ENCODE measurements around the gene PERP. TPM values are rescaled to one million over a fixed set of nuclear protein-coding genes. Genes with fewer than 3 reads are reported as not detected.
A peak's percentile ranks its signal among the peaks of the same experiment; 100 is the strongest.

The PERP gene
- total RNA-seq, 1 experiment from 2014 or later: 348 TPM

DNA sequence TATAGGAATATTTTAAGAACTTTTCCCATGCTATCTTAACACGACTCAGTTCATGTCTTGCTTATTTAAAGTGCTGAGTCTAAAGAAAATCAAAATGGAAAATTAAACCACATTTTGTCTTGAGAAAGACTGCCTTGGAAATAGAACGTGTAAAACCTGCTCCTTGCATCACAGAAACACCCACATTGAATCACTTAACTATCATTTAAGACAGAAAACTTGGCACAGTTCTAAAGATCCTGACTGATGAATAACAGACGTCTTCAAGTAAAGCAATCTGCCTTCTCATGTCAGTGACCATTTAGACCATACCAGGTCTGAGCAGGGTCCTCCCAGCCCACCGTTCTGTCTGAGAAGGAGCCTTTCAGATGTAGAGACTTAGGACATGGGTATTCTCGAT, 7.4 kb downstream of the PERP start:
- Histone ChIP-seq H3K9me3 (ENCODE audit: control insufficient read depth, insufficient read depth, low read depth, low read length) (peaks cover 7% of the 10 kb centered on the region; the same call in 1 of the 2 replicates), H3K36me3 (ENCODE audit: control insufficient read depth, insufficient read depth, low read length) (peaks cover 31% of the 10 kb centered on the region), H3K4me3 (ENCODE audit: low read depth in 2 of 2, low read length in 2 of 2) (no peak overlapping the region), H3K4me1 (ENCODE audit: control insufficient read depth, insufficient read depth, low read length) (peaks cover 51% of the 10 kb centered on the region), H3K27ac (ENCODE audit: low read length) (peak overlapping the region; percentile 71), H3K27me3 (ENCODE audit: control insufficient read depth, insufficient read depth, low read length) (no peaks in the 10 kb centered on the region)
- TF ChIP-seq, protein P1, sequence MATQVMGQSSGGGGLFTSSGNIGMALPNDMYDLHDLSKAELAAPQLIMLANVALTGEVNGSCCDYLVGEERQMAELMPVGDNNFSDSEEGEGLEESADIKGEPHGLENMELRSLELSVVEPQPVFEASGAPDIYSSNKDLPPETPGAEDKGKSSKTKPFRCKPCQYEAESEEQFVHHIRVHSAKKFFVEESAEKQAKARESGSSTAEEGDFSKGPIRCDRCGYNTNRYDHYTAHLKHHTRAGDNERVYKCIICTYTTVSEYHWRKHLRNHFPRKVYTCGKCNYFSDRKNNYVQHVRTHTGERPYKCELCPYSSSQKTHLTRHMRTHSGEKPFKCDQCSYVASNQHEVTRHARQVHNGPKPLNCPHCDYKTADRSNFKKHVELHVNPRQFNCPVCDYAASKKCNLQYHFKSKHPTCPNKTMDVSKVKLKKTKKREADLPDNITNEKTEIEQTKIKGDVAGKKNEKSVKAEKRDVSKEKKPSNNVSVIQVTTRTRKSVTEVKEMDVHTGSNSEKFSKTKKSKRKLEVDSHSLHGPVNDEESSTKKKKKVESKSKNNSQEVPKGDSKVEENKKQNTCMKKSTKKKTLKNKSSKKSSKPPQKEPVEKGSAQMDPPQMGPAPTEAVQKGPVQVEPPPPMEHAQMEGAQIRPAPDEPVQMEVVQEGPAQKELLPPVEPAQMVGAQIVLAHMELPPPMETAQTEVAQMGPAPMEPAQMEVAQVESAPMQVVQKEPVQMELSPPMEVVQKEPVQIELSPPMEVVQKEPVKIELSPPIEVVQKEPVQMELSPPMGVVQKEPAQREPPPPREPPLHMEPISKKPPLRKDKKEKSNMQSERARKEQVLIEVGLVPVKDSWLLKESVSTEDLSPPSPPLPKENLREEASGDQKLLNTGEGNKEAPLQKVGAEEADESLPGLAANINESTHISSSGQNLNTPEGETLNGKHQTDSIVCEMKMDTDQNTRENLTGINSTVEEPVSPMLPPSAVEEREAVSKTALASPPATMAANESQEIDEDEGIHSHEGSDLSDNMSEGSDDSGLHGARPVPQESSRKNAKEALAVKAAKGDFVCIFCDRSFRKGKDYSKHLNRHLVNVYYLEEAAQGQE (IDR thresholded peaks at IDR 0.05; ENCODE audit: insufficient read depth in 1 of 2, low read depth in 2 of 2, low read length in 1 of 2): no peak
- TF ChIP-seq, protein P2, sequence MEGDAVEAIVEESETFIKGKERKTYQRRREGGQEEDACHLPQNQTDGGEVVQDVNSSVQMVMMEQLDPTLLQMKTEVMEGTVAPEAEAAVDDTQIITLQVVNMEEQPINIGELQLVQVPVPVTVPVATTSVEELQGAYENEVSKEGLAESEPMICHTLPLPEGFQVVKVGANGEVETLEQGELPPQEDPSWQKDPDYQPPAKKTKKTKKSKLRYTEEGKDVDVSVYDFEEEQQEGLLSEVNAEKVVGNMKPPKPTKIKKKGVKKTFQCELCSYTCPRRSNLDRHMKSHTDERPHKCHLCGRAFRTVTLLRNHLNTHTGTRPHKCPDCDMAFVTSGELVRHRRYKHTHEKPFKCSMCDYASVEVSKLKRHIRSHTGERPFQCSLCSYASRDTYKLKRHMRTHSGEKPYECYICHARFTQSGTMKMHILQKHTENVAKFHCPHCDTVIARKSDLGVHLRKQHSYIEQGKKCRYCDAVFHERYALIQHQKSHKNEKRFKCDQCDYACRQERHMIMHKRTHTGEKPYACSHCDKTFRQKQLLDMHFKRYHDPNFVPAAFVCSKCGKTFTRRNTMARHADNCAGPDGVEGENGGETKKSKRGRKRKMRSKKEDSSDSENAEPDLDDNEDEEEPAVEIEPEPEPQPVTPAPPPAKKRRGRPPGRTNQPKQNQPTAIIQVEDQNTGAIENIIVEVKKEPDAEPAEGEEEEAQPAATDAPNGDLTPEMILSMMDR (IDR thresholded peaks at IDR 0.05): no peak
- TF ChIP-seq SIN3A (IDR thresholded peaks at IDR 0.05; ENCODE audit: borderline replicate concordance, insufficient read depth, low read depth, low read length) (no peak), POLR2AphosphoS5 (IDR thresholded peaks at IDR 0.05; ENCODE audit: low read depth, low read length) (no peak), TCF7L2 (IDR thresholded peaks at IDR 0.05; ENCODE audit: low read depth, low read length) (no peak)
- BruUV-seq (replicated peaks): no TSS peak
- ATAC-seq (no peak), DNase-seq (ENCODE audit: low read depth, low spot score) (no peak)
- ChIA-PET POLR2A (no interaction called here), CTCF (no interaction called here)
- intact Hi-C loops (cut with micrococcal nuclease; ENCODE audit: unreplicated experiment) (no loop called here), in situ Hi-C loops (cut with HindIII; ENCODE audit: low pct_unique_long_range_greater_than_20kb, low sequenced_read_pairs) (no loop called here)

DNA sequence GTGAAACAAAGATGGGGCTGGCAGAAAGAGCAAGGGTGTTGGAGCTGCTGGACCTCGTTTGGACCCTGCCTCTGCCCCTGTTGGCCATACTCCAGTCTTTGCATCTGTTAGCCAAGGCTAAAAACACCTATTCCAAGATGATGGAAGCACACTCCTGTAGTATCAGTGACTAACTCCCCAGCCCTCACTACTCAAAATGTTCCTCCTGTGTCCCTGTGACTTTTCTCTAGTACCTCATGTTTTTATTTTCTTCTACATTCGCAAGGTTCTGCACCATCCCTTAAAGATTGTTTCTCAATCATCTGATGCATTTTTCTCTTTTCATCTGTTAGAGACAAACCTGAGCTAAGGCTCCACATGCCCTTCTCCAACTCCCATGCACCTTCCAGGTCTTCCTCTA, 8.9 kb downstream of the PERP start:
- Histone ChIP-seq H3K27ac (ENCODE audit: low read length) (peak overlapping the region; percentile 77), H3K9me3 (ENCODE audit: control insufficient read depth, insufficient read depth, low read depth, low read length) (peaks cover 7% of the 10 kb centered on the region; the same call in 1 of the 2 replicates), H3K4me1 (ENCODE audit: control insufficient read depth, insufficient read depth, low read length) (peaks cover 45% of the 10 kb centered on the region), H3K36me3 (ENCODE audit: control insufficient read depth, insufficient read depth, low read length) (peaks cover 29% of the 10 kb centered on the region), H3K27me3 (ENCODE audit: control insufficient read depth, insufficient read depth, low read length) (no peaks in the 10 kb centered on the region), H3K4me3 (ENCODE audit: low read depth in 2 of 2, low read length in 2 of 2) (no peak overlapping the region)
- ChIA-PET POLR2A (no interaction called here), CTCF (no interaction called here)
- intact Hi-C loops (cut with micrococcal nuclease; ENCODE audit: unreplicated experiment) (no loop called here), in situ Hi-C loops (cut with HindIII; ENCODE audit: low pct_unique_long_range_greater_than_20kb, low sequenced_read_pairs) (no loop called here)
- DNase-seq (ENCODE audit: low read depth, low spot score) (no peak), ATAC-seq (no peak)
- TF ChIP-seq SIN3A (IDR thresholded peaks at IDR 0.05; ENCODE audit: borderline replicate concordance, insufficient read depth, low read depth, low read length) (no peak), POLR2AphosphoS5 (IDR thresholded peaks at IDR 0.05; ENCODE audit: low read depth, low read length) (no peak), TCF7L2 (IDR thresholded peaks at IDR 0.05; ENCODE audit: low read depth, low read length) (no peak)
- TF ChIP-seq, protein P1 (IDR thresholded peaks at IDR 0.05; ENCODE audit: insufficient read depth in 1 of 2, low read depth in 2 of 2, low read length in 1 of 2): no peak
- TF ChIP-seq, protein P2 (IDR thresholded peaks at IDR 0.05): no peak
- BruUV-seq (replicated peaks): no TSS peak
